GM06990 (cell line): ENCODE data around the gene GLIS1.

Experiments used
- DNase-seq: peaks from one replicate; pipeline ENCODE4 v3.0.0-alpha.2; 2011; ENCODE audit not compliant: insufficient read length; ENCODE audit errors: extremely low read depth
- H3K27me3 ChIP-seq: replicated peaks from 2 replicates; pipeline ENCODE4 v1.6.0; 2011; ENCODE audit warnings: low read length; ENCODE audit not compliant: control insufficient read depth, insufficient read depth
- H3K36me3 ChIP-seq: 2 replicates; pipeline ENCODE4 v1.5.1; 2011; ENCODE audit warnings: low read length; ENCODE audit not compliant: control insufficient read depth, insufficient read depth
- H3K4me3 ChIP-seq: replicated peaks from 2 replicates; pipeline ENCODE4 v1.5.1; 2011; ENCODE audit warnings: low read depth, mild to moderate bottlenecking, control low read depth, low read length
- TF ChIP-seq, protein P1 (sequence below): IDR thresholded peaks from 2 replicates; pipeline ENCODE4 v1.5.1; 2011; ENCODE audit warnings: low read length, control low read depth, mild to moderate bottlenecking, inconsistent platforms; ENCODE audit not compliant: insufficient read depth, poor library complexity, severe bottlenecking

Gene GLIS1

DNA sequence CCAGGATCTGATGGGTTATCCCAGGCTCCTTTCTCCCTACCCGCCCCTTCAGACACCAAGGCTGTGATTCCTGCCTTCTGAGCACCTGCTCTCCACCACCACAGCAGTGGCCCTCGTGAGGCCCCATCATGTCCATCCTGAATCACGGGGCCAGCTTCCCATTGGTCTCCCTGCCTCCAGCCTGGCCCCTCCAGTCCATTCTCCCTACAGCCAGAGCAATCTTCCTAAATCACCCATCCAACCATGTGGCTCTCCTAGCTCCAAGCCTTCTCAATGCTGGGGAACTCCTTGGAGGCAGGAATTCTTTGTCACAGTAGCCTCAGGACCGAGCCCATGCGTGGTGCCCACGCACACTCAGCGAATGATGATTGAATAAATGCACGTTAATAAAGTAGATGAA, 8.9 kb upstream of the GLIS1 start:
- Histone ChIP-seq H3K27me3 (no peaks in the 10 kb centered on the region), H3K4me3 (no peak overlapping the region), H3K36me3 (no peaks in the 10 kb centered on the region)
- DNase-seq = no peak
- TF ChIP-seq, protein P1, sequence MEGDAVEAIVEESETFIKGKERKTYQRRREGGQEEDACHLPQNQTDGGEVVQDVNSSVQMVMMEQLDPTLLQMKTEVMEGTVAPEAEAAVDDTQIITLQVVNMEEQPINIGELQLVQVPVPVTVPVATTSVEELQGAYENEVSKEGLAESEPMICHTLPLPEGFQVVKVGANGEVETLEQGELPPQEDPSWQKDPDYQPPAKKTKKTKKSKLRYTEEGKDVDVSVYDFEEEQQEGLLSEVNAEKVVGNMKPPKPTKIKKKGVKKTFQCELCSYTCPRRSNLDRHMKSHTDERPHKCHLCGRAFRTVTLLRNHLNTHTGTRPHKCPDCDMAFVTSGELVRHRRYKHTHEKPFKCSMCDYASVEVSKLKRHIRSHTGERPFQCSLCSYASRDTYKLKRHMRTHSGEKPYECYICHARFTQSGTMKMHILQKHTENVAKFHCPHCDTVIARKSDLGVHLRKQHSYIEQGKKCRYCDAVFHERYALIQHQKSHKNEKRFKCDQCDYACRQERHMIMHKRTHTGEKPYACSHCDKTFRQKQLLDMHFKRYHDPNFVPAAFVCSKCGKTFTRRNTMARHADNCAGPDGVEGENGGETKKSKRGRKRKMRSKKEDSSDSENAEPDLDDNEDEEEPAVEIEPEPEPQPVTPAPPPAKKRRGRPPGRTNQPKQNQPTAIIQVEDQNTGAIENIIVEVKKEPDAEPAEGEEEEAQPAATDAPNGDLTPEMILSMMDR = no peak

DNA sequence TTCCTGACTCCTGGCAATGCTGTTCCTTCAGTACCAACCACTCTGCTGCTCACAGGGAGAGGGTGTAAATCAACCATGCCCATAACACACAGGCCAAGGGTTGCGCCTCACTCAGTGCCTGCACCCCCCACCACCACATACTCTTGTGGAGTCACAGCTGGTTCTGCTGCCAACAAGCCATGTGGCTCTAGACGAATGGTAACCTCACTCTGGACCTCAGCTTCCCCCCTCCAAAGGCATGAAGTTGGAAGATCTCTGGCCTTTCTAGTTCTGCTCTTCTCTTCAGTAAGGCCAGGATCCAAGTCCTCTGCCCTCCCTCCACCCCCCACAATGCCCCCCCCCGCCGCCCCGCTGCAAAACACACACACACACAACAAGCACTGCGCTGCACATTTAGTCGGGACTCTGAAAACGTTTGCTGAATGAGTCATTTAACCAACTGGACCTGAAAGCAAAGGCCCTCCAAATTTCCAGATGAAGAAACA, 1.7 kb upstream of the GLIS1 start:
- no peak for DNase-seq
- Histone ChIP-seq H3K27me3 (peaks cover 7% of the 10 kb centered on the region), H3K36me3 (no peaks in the 10 kb centered on the region), H3K4me3 (no peak overlapping the region)
- TF ChIP-seq, protein P1 = no peak

DNA sequence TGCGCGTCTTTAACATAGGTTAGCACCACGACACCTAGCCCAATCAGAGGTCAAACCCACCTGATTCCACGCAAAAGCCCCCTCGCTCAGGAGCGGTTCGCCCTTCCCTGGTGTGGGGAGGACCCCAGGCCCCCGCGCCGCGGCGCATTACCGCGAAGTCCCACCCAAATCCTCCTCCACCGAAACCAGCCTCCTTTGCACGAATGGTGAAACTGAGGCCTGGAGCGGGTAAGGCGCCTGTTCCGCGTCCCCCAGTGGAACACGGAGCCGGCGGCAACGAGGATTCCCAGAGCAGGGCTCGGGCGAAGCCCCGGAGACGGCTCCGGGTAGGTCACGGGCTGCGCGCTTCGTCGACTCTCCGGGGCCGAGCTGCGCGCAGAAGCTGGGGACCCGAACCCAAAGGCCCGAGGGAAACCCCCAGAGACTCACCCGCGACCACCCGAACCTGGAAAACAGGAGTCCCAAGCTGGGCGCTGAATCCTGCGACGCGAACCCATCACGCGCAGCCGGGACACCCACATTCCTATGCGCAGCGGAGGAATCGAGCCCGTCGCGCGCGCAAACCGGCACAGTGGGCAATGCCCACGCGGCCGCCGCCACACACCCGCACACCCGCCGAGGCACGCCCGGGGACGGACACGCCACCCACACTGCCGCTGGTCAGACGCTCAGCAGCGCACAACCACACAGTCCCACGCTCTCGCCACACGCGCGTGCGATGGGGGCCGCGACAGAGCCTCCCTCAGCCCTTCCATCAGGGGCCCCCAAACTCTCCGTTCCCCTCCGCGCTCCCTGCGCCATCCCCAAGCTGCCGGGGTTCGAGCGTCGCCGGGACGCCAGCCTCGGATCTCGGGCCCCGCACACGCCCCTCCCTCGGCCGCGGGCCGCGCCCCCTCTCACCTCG, 507 bp downstream of the GLIS1 start:
- DNase-seq = no peak
- no peaks in the 10 kb centered on the region for H3K36me3 ChIP-seq
- H3K4me3 ChIP-seq = peak overlapping the region; percentile 64
- H3K27me3 ChIP-seq = peaks cover 7% of the 10 kb centered on the region
- TF ChIP-seq, protein P1 = no peak

DNA sequence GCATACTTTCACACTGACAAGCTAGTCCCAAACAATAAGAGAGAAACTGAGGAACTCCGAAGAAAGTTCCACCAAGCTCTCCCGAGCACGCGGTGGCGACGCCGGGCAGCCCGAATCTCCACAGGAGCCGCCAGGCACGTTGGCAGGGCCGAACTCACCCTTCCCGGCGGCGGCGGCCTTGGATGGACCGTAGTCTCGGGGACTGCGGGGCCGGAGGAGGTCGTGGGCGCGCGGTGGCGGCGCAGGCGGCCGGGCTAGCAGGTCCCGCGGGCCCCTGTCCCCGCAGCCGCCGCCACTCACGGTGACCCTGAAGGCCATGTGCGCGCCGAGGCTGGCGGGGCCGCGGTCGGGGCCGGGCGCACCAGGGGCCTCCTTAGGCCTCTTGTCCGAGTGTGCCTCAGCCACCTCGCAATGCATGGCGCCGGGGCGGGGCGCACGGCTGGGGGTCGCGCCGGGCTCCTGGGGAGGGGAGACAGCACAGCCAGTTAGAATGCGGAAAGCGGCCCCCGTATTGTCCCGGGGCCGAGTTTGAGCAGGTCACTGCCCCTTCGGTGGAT, 1.2 kb downstream of the GLIS1 start:
- DNase-seq = no peak
- TF ChIP-seq, protein P1 = no peak
- H3K36me3 ChIP-seq = no peaks in the 10 kb centered on the region
- peaks cover 7% of the 10 kb centered on the region for H3K27me3 ChIP-seq
- H3K4me3 ChIP-seq = no peak overlapping the region

DNA sequence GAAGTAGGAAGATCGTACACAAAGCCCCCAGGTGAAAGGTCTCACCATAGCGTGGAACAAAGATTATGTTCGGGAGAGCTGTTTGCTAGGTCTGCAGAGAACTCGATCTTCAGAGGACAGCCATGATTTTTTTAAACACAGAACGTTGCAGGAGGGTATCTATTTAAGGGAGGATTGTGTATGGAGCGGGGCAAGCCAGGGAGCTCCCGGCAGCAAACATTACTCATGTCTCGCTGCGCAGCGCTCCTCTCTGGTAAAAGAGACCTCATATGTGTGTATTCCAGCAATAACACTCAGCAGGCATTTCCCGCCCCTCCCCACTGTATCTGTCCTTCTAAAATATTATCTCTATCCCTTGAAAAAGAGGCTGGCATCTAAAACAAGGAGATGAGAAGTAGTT, 2.7 kb downstream of the GLIS1 start:
- peaks cover 7% of the 10 kb centered on the region for H3K27me3 ChIP-seq
- no peak for DNase-seq
- no peaks in the 10 kb centered on the region for H3K36me3 ChIP-seq
- no peak overlapping the region for H3K4me3 ChIP-seq
- TF ChIP-seq, protein P1 = no peak
